ENCODE results near the gene CEP78.

CEP78 gene

DNA sequence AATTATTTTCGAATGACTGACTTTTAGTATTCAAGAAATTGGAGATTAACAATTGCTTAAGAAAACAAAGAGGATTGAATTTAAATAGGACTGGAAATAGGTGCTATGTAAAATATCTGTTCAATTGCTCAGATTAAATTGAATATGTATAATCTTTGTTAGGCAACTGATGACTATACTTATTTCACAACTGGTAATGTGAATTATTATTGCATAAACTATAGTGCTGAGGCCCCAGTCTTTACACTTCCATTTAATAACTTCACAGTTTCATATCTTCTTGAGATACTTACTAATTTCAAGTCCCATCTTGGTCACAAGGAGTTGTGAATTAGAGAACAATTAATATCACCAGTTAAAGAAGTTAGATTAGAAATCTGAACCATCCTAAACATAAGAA, 16.7 kb downstream of the CEP78 start:
- Histone ChIP-seq H3K27me3 (ENCODE audit: control insufficient read depth in 1 of 2, insufficient read depth in 1 of 2, low read length in 2 of 2) (no peaks in the 10 kb centered on the region), H3K9me3 (ENCODE audit: control insufficient read depth, low read length) (no peaks in the 10 kb centered on the region), H3K4me1 (ENCODE audit: control insufficient read depth, insufficient read depth, low read depth, low read length) (no peaks in the 10 kb centered on the region), H3K4me2 (ENCODE audit: low read length, poor library complexity, severe bottlenecking) (no peak overlapping the region), H3K14ac (ENCODE audit: low read length in 2 of 2) (no peak overlapping the region), H3K36me3 (ENCODE audit: control insufficient read depth in 1 of 2, insufficient read depth in 2 of 2, low read depth in 1 of 2, low read length in 2 of 2) (no peaks in the 10 kb centered on the region), H3K18ac (ENCODE audit: low read depth in 1 of 2, low read length in 2 of 2) (no peak overlapping the region), H2AFZ (ENCODE audit: low read depth, low read length) (no peak overlapping the region), H3K4ac (ENCODE audit: low read depth in 1 of 2, low read length in 2 of 2) (no peak overlapping the region), H4K8ac (ENCODE audit: low read length) (no peak overlapping the region), H4K91ac (ENCODE audit: low read length) (no peak overlapping the region), H3K27ac (ENCODE audit: low read length, poor library complexity, severe bottlenecking) (no peak overlapping the region), H2BK12ac (ENCODE audit: low read length in 2 of 2) (no peak overlapping the region), H2BK15ac (ENCODE audit: low read depth, poor library complexity, severe bottlenecking) (no peak overlapping the region), H2BK5ac (ENCODE audit: low read depth, low read length, poor library complexity, severe bottlenecking) (no peak overlapping the region), H2AK5ac (ENCODE audit: low read length, severe bottlenecking) (no peak overlapping the region), H3K23ac (ENCODE audit: low read length in 2 of 2) (no peak overlapping the region), H2BK120ac (ENCODE audit: low read depth, low read length) (no peak overlapping the region), H3K79me1 (replicated peaks; ENCODE audit: low read length, poor library complexity, severe bottlenecking) (no peaks in the 10 kb centered on the region), H3K4me3 (ENCODE audit: insufficient read depth in 1 of 2, low read depth in 1 of 2, low read length in 2 of 2) (no peak overlapping the region), H3K9ac (ENCODE audit: low read length) (no peak overlapping the region)
- no peak for DNase-seq
- WGBS: no CpG with 5 or more reads among the region's 1 CpG

DNA sequence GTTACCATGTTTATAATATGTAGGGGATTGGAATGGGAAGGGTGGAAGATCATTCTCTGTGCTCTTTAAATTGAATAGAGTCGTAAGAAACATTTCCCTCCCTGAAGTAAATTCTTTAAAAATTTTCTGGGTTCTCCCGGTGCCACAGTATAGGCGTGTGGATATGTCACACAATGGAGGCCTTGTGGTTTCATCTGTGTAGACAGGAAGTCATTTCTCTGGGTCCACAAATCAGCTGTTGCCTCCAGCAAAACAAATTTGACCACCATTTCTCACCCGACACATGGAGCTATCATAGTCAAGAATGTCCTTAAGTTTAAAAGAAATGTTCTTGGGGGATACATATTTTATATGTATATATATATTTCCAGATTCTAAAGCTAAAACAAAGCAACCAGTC, 17.4 kb downstream of the CEP78 start:
- Histone ChIP-seq H4K91ac (ENCODE audit: low read length) (no peak overlapping the region), H2BK15ac (ENCODE audit: low read depth, poor library complexity, severe bottlenecking) (no peak overlapping the region), H3K4me1 (ENCODE audit: control insufficient read depth, insufficient read depth, low read depth, low read length) (no peaks in the 10 kb centered on the region), H3K14ac (ENCODE audit: low read length in 2 of 2) (no peak overlapping the region), H2BK5ac (ENCODE audit: low read depth, low read length, poor library complexity, severe bottlenecking) (no peak overlapping the region), H2BK120ac (ENCODE audit: low read depth, low read length) (no peak overlapping the region), H3K4me2 (ENCODE audit: low read length, poor library complexity, severe bottlenecking) (no peak overlapping the region), H3K9ac (ENCODE audit: low read length) (no peak overlapping the region), H3K27ac (ENCODE audit: low read length, poor library complexity, severe bottlenecking) (no peak overlapping the region), H2AFZ (ENCODE audit: low read depth, low read length) (no peak overlapping the region), H3K79me1 (replicated peaks; ENCODE audit: low read length, poor library complexity, severe bottlenecking) (no peaks in the 10 kb centered on the region), H3K9me3 (ENCODE audit: control insufficient read depth, low read length) (no peaks in the 10 kb centered on the region), H3K27me3 (ENCODE audit: control insufficient read depth in 1 of 2, insufficient read depth in 1 of 2, low read length in 2 of 2) (no peaks in the 10 kb centered on the region), H3K18ac (ENCODE audit: low read depth in 1 of 2, low read length in 2 of 2) (no peak overlapping the region), H2AK5ac (ENCODE audit: low read length, severe bottlenecking) (no peak overlapping the region), H2BK12ac (ENCODE audit: low read length in 2 of 2) (no peak overlapping the region), H4K8ac (ENCODE audit: low read length) (no peak overlapping the region), H3K4me3 (ENCODE audit: insufficient read depth in 1 of 2, low read depth in 1 of 2, low read length in 2 of 2) (no peak overlapping the region), H3K36me3 (ENCODE audit: control insufficient read depth in 1 of 2, insufficient read depth in 2 of 2, low read depth in 1 of 2, low read length in 2 of 2) (no peaks in the 10 kb centered on the region), H3K4ac (ENCODE audit: low read depth in 1 of 2, low read length in 2 of 2) (no peak overlapping the region), H3K23ac (ENCODE audit: low read length in 2 of 2) (no peak overlapping the region)
- DNase-seq: no peak
- 86% methylated on average over 3 of the region's 4 CpGs for WGBS

DNA sequence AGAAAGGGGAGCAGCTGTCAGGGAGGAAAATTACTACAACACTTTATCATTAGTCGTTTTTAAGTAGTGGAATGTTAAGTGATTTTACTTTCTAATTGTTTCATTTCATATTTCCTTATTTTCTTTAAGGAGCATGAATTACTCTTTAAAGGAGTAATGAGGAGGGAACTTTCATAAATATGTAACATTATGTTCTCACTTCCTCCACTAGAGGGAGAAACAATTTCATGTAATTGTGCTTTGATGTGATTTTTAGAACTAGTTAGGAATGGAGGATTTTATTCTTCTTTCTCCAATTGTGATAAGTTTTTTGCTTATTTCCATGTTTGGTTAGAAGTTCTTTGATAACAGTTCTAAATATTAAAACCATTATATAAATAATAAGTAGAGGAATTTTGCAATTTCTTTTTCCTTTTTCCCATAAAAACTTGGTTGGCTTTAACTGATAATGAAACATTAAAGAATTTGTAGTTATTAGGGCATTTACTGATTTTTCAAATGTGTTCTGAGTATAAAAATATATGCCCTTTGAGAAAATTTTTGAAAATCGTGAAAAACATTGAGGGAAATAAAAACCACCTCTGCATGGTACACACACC, 25.6 kb downstream of the CEP78 start:
- no peaks in the 10 kb centered on the region for H3K27me3 ChIP-seq (ENCODE audit: control insufficient read depth in 1 of 2, insufficient read depth in 1 of 2, low read length in 2 of 2)
- no peak overlapping the region for H3K4me3 ChIP-seq (ENCODE audit: insufficient read depth in 1 of 2, low read depth in 1 of 2, low read length in 2 of 2)
- peaks cover 0 to 14% of the 10 kb centered on the region in 2 experiments for H3K36me3 ChIP-seq (ENCODE audit: control insufficient read depth in 1 of 2, insufficient read depth in 2 of 2, low read depth in 1 of 2, low read length in 2 of 2)
- no peaks in the 10 kb centered on the region for H3K79me1 ChIP-seq (replicated peaks; ENCODE audit: low read length, poor library complexity, severe bottlenecking)
- no peak overlapping the region for H2AFZ ChIP-seq (ENCODE audit: low read depth, low read length)
- no peak overlapping the region for H2BK5ac ChIP-seq (ENCODE audit: low read depth, low read length, poor library complexity, severe bottlenecking)
- peak; percentile 43 for DNase-seq
- H2AK5ac ChIP-seq (ENCODE audit: low read length, severe bottlenecking): no peak overlapping the region
- no peak overlapping the region for H4K8ac ChIP-seq (ENCODE audit: low read length)
- H3K23ac ChIP-seq (ENCODE audit: low read length in 2 of 2): no peak overlapping the region
- H3K9ac ChIP-seq (ENCODE audit: low read length): no peak overlapping the region
- no peak overlapping the region for H2BK120ac ChIP-seq (ENCODE audit: low read depth, low read length)
- no peak overlapping the region for H3K14ac ChIP-seq (ENCODE audit: low read length in 2 of 2)
- no peaks in the 10 kb centered on the region for H3K9me3 ChIP-seq (ENCODE audit: control insufficient read depth, low read length)
- H3K4me2 ChIP-seq (ENCODE audit: low read length, poor library complexity, severe bottlenecking): no peak overlapping the region
- H3K18ac ChIP-seq (ENCODE audit: low read depth in 1 of 2, low read length in 2 of 2): no peak overlapping the region
- H3K27ac ChIP-seq (ENCODE audit: low read length, poor library complexity, severe bottlenecking): no peak overlapping the region
- no peak overlapping the region for H3K4ac ChIP-seq (ENCODE audit: low read depth in 1 of 2, low read length in 2 of 2)
- no peak overlapping the region for H4K91ac ChIP-seq (ENCODE audit: low read length)
- no peak overlapping the region for H2BK12ac ChIP-seq (ENCODE audit: low read length in 2 of 2)
- H3K4me1 ChIP-seq (ENCODE audit: control insufficient read depth, insufficient read depth, low read depth, low read length): no peaks in the 10 kb centered on the region
- 100% methylated on average over 1 of the region's 2 CpGs for WGBS
- no peak overlapping the region for H2BK15ac ChIP-seq (ENCODE audit: low read depth, poor library complexity, severe bottlenecking)

DNA sequence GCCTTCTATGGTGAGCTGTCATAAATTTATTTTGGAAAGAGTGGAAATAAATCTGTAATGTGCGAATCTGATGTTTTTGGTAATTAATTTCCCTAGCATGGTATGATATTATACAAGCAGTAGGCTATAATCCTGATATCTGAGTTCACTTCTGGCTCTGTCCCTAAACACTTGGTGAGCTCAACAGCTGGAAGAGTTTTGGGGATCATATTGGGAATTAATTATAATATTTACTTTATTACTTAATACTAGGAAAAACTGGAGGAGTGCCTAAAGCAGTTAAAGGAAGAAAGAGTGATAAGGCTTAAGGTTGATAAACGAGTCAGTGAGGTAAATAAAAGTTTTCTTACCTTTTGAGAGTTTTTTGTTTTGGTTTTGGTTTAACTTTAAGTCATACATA, 26.8 kb downstream of the CEP78 start:
- Histone ChIP-seq H3K79me1 (replicated peaks; ENCODE audit: low read length, poor library complexity, severe bottlenecking) (no peaks in the 10 kb centered on the region), H3K4me2 (ENCODE audit: low read length, poor library complexity, severe bottlenecking) (no peak overlapping the region), H3K27ac (ENCODE audit: low read length, poor library complexity, severe bottlenecking) (no peak overlapping the region), H4K91ac (ENCODE audit: low read length) (no peak overlapping the region), H4K8ac (ENCODE audit: low read length) (no peak overlapping the region), H3K4me3 (ENCODE audit: insufficient read depth in 1 of 2, low read depth in 1 of 2, low read length in 2 of 2) (no peak overlapping the region), H3K36me3 (ENCODE audit: control insufficient read depth in 1 of 2, insufficient read depth in 2 of 2, low read depth in 1 of 2, low read length in 2 of 2) (peaks cover 0 to 24% of the 10 kb centered on the region in 2 experiments), H3K9me3 (ENCODE audit: control insufficient read depth, low read length) (no peaks in the 10 kb centered on the region), H2BK15ac (ENCODE audit: low read depth, poor library complexity, severe bottlenecking) (no peak overlapping the region), H3K27me3 (ENCODE audit: control insufficient read depth in 1 of 2, insufficient read depth in 1 of 2, low read length in 2 of 2) (no peaks in the 10 kb centered on the region), H3K4ac (ENCODE audit: low read depth in 1 of 2, low read length in 2 of 2) (no peak overlapping the region), H2BK5ac (ENCODE audit: low read depth, low read length, poor library complexity, severe bottlenecking) (no peak overlapping the region), H3K9ac (ENCODE audit: low read length) (no peak overlapping the region), H3K4me1 (ENCODE audit: control insufficient read depth, insufficient read depth, low read depth, low read length) (no peaks in the 10 kb centered on the region), H2AFZ (ENCODE audit: low read depth, low read length) (no peak overlapping the region), H3K23ac (ENCODE audit: low read length in 2 of 2) (no peak overlapping the region), H2BK120ac (ENCODE audit: low read depth, low read length) (no peak overlapping the region), H3K14ac (ENCODE audit: low read length in 2 of 2) (no peak overlapping the region), H2AK5ac (ENCODE audit: low read length, severe bottlenecking) (no peak overlapping the region), H3K18ac (ENCODE audit: low read depth in 1 of 2, low read length in 2 of 2) (no peak overlapping the region), H2BK12ac (ENCODE audit: low read length in 2 of 2) (no peak overlapping the region)
- DNase-seq: no peak
- 100% methylated on average over 2 of the region's 2 CpGs for WGBS
